ENCODE results near the gene SSH3.
"Not testable (repeated sequence)": the region's sequence is repeated elsewhere in the genome, so short reads cannot be mapped to it uniquely, and the experiment has no call there.

Gene SSH3

GRCh38 chr11:67317888-67318555, 14.7 kb downstream of the SSH3 start:
- Histone ChIP-seq H3K4me3 (ENCODE audit: low read depth, low read length) (peak overlapping the region; percentile 85), H3K27ac (no peak overlapping the region), H3K27me3 (replicated peaks) (no peaks in the 10 kb centered on the region), H3K36me3 (replicated peaks) (no peaks in the 10 kb centered on the region)
- no peak for DNase-seq
- TF ChIP-seq CTCF (IDR thresholded peaks at IDR 0.05; ENCODE audit: low read depth, low read length, missing control alignments): no peak
- in situ Hi-C loops (cut with HindIII; ENCODE audit: low pct_ligation_motif_present, low sequenced_read_pairs): no loop called here

- H3K27ac ChIP-seq; in situ Hi-C loops (cut with HindIII; ENCODE audit: low pct_ligation_motif_present, low sequenced_read_pairs); H3K27me3 ChIP-seq (replicated peaks); DNase-seq; H3K36me3 ChIP-seq (replicated peaks); H3K4me3 ChIP-seq (ENCODE audit: low read depth, low read length): not testable (repeated sequence)
Observed at GRCh38 chr11:67318876-67319275, 15.5 kb downstream of the SSH3 start.

GRCh38 chr11:67320011-67320410, 16.7 kb downstream of the SSH3 start:
- TF ChIP-seq CTCF (IDR thresholded peaks at IDR 0.05; ENCODE audit: low read depth, low read length, missing control alignments): no peak
- no peak overlapping the region for H3K27ac ChIP-seq
- H3K27me3 ChIP-seq (replicated peaks): no peaks in the 10 kb centered on the region
- H3K36me3 ChIP-seq (replicated peaks): no peaks in the 10 kb centered on the region
- DNase-seq: no peak
- no peak overlapping the region for H3K4me3 ChIP-seq (ENCODE audit: low read depth, low read length)
- in situ Hi-C loops (cut with HindIII; ENCODE audit: low pct_ligation_motif_present, low sequenced_read_pairs): no loop called here

- no peaks in the 10 kb centered on the region for H3K27me3 ChIP-seq (replicated peaks)
- TF ChIP-seq CTCF (IDR thresholded peaks at IDR 0.05; ENCODE audit: low read depth, low read length, missing control alignments): no peak
- H3K36me3 ChIP-seq (replicated peaks): no peaks in the 10 kb centered on the region
- H3K27ac ChIP-seq: no peak overlapping the region
- no peak overlapping the region for H3K4me3 ChIP-seq (ENCODE audit: low read depth, low read length)
- DNase-seq: no peak
- in situ Hi-C loops (cut with HindIII; ENCODE audit: low pct_ligation_motif_present, low sequenced_read_pairs): no loop called here
Observed at GRCh38 chr11:67320691-67321090, 17.4 kb downstream of the SSH3 start.

GRCh38 chr11:67321313-67321871, 18.1 kb downstream of the SSH3 start:
- H3K4me3 ChIP-seq (ENCODE audit: low read depth, low read length): no peak overlapping the region
- no peak overlapping the region for H3K27ac ChIP-seq
- in situ Hi-C loops (cut with HindIII; ENCODE audit: low pct_ligation_motif_present, low sequenced_read_pairs): no loop called here
- H3K36me3 ChIP-seq (replicated peaks): no peaks in the 10 kb centered on the region
- no peak for DNase-seq
- no peak for TF ChIP-seq CTCF (IDR thresholded peaks at IDR 0.05; ENCODE audit: low read depth, low read length, missing control alignments)
- no peaks in the 10 kb centered on the region for H3K27me3 ChIP-seq (replicated peaks)

- Histone ChIP-seq H3K27me3 (replicated peaks) (no peaks in the 10 kb centered on the region), H3K4me3 (ENCODE audit: low read depth, low read length) (no peak overlapping the region), H3K27ac (no peak overlapping the region), H3K36me3 (replicated peaks) (no peaks in the 10 kb centered on the region)
- DNase-seq: no peak
- in situ Hi-C loops (cut with HindIII; ENCODE audit: low pct_ligation_motif_present, low sequenced_read_pairs): no loop called here
- TF ChIP-seq CTCF (IDR thresholded peaks at IDR 0.05; ENCODE audit: low read depth, low read length, missing control alignments): no peak
Observed at GRCh38 chr11:67322049-67322448, 18.7 kb downstream of the SSH3 start.
